Neural crest cell (in vitro differentiated cells): ENCODE results near the gene PDE6A. TPM values are rescaled to one million over a fixed set of nuclear protein-coding genes. Genes with fewer than 3 reads are reported as not detected.

Experiments
- DNase-seq: peaks from one replicate; pipeline ENCODE4 v3.0.0; 2021; ENCODE audit warnings: low read depth, mixed read lengths, low spot score
- H3K27ac Mint-ChIP-seq: one replicate; pipeline ENCODE4 v1.8.0; 2021; ENCODE audit warnings: mild to moderate bottlenecking, mixed read lengths; ENCODE audit not compliant: unreplicated experiment
- H3K27me3 Mint-ChIP-seq: 2 replicates; pipeline ENCODE4 v1.8.0; 2021; ENCODE audit warnings: low read depth, mild to moderate bottlenecking, mixed read lengths
- H3K36me3 Mint-ChIP-seq: 2 replicates; pipeline ENCODE4 v1.8.0; 2021; ENCODE audit warnings: low read depth, mild to moderate bottlenecking, mixed read lengths
- H3K4me1 Mint-ChIP-seq: 2 replicates; pipeline ENCODE4 v1.8.0; 2021; ENCODE audit warnings: mixed read lengths
- H3K4me3 Mint-ChIP-seq: one replicate; pipeline ENCODE4 v1.8.0; 2021; ENCODE audit warnings: mild to moderate bottlenecking, mixed read lengths
- H3K9me3 Mint-ChIP-seq: 2 replicates; pipeline ENCODE4 v1.8.0; 2021; ENCODE audit warnings: mixed read lengths
- total RNA-seq: library from RNA; stranded (reverse); gene quantifications from 2 replicates; pipeline ENCODE4 v1.2.1, GENCODE V29; 2021
- TF ChIP-seq, protein P1 (sequence below): fragments of 200-600 bp; sonication (generic); conservative IDR thresholded peaks from 2 replicates; pipeline ENCODE4 v1.5.0; 2021; ENCODE audit warnings: antibody characterized with exemption, mild to moderate bottlenecking

PDE6A gene
- total RNA-seq, 1 donor from 2014 or later, result not detected

DNA sequence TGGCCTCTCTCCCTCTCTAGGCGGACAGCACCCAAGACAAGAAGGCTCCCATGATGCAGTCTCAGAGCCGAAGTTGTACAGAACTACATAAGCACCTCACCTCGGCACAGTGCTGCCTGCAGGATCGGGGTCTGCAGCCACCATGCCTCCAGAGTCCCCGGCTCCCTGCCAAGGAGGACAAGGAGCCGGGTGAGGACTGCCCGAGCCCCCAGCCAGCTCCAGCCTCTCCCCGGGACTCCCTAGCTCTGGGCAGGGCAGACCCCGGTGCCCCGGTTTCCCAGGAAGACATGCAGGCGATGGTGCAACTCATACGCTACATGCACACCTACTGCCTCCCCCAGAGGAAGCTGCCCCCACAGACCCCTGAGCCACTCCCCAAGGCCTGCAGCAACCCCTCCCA is 112.0 kb downstream of the PDE6A start:
- TF ChIP-seq, protein P1, sequence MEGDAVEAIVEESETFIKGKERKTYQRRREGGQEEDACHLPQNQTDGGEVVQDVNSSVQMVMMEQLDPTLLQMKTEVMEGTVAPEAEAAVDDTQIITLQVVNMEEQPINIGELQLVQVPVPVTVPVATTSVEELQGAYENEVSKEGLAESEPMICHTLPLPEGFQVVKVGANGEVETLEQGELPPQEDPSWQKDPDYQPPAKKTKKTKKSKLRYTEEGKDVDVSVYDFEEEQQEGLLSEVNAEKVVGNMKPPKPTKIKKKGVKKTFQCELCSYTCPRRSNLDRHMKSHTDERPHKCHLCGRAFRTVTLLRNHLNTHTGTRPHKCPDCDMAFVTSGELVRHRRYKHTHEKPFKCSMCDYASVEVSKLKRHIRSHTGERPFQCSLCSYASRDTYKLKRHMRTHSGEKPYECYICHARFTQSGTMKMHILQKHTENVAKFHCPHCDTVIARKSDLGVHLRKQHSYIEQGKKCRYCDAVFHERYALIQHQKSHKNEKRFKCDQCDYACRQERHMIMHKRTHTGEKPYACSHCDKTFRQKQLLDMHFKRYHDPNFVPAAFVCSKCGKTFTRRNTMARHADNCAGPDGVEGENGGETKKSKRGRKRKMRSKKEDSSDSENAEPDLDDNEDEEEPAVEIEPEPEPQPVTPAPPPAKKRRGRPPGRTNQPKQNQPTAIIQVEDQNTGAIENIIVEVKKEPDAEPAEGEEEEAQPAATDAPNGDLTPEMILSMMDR, result no peak
- Mint-ChIP-seq H3K4me3 (no peak overlapping the region), H3K36me3 (no peaks in the 10 kb centered on the region), H3K9me3 (no peaks in the 10 kb centered on the region), H3K4me1 (no peaks in the 10 kb centered on the region), H3K27ac (no peak overlapping the region), H3K27me3 (no peaks in the 10 kb centered on the region)
- no peak for DNase-seq

DNA sequence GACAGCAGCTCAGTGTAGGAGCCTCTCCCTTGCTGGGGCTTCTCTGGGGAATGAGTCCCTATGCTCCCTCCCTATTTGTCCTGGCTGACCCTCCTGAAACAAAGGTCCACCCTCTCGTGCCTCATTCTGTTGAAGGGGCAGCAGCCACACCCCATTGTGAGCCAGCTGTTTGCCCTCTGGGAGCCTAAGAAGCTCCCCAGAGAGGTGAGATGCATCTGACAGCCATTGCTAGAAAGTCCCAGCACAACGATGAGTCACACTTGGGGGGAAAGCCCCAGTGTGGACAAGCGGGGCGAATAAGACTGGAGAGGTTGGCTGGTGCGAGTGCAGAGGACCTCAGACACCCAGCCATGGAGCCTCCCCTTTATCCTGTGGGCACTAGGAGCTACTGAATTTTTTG is 113.1 kb downstream of the PDE6A start:
- TF ChIP-seq, protein P1, result no peak
- Mint-ChIP-seq H3K4me1 (peaks cover 4% of the 10 kb centered on the region), H3K36me3 (no peaks in the 10 kb centered on the region), H3K27ac (no peak overlapping the region), H3K27me3 (no peaks in the 10 kb centered on the region), H3K4me3 (no peak overlapping the region), H3K9me3 (no peaks in the 10 kb centered on the region)
- DNase-seq, result no peak

DNA sequence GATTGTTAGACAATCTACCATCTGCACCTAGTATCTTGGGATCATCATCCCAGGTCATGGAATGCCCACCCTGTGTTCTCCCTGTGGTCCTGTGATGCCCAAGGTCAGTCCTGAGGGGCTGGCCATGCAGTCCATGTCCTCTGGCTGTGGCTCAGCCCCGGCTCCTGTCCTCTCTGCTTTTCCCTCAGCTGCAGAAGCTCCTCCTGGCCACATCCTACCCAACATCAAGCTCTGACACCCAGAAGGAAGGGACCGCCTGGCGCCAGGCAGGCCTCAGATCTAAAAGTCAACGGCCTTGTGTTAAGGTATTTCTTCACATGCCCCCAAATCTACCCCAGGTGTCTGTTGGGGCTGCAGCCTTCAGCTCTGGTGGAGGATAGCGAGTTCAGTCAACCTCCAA is 114.0 kb downstream of the PDE6A start:
- Mint-ChIP-seq H3K9me3 (no peaks in the 10 kb centered on the region), H3K36me3 (no peaks in the 10 kb centered on the region), H3K4me3 (no peak overlapping the region), H3K27ac (no peak overlapping the region), H3K27me3 (no peaks in the 10 kb centered on the region), H3K4me1 (peaks cover 5% of the 10 kb centered on the region)
- TF ChIP-seq, protein P1, result no peak
- DNase-seq, result no peak

DNA sequence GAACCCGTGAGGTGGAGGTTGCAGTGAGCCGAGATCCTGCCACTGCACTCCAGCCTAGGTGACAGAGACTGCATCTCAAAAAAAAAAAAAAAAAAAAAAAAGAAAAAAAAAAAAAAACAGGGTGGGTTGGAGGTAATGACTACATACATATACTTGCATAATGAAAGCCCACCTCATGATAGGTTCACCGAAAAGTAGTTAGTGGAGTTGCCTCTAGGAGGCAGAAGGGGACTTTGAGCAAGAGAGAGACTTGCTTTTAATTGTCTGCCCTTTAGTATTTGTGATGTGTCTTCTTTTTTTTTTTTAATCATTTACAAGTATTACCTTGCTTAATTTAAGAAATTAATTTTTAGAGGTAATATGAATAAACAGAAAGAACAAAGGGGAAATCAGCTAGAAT is 114.6 kb downstream of the PDE6A start:
- no peak for DNase-seq
- peaks cover 8% of the 10 kb centered on the region for H3K4me1 Mint-ChIP-seq
- TF ChIP-seq, protein P1, result peak; percentile 42
- no peak overlapping the region for H3K27ac Mint-ChIP-seq
- H3K36me3 Mint-ChIP-seq, result no peaks in the 10 kb centered on the region
- no peak overlapping the region for H3K4me3 Mint-ChIP-seq
- no peaks in the 10 kb centered on the region for H3K27me3 Mint-ChIP-seq
- no peaks in the 10 kb centered on the region for H3K9me3 Mint-ChIP-seq

DNA sequence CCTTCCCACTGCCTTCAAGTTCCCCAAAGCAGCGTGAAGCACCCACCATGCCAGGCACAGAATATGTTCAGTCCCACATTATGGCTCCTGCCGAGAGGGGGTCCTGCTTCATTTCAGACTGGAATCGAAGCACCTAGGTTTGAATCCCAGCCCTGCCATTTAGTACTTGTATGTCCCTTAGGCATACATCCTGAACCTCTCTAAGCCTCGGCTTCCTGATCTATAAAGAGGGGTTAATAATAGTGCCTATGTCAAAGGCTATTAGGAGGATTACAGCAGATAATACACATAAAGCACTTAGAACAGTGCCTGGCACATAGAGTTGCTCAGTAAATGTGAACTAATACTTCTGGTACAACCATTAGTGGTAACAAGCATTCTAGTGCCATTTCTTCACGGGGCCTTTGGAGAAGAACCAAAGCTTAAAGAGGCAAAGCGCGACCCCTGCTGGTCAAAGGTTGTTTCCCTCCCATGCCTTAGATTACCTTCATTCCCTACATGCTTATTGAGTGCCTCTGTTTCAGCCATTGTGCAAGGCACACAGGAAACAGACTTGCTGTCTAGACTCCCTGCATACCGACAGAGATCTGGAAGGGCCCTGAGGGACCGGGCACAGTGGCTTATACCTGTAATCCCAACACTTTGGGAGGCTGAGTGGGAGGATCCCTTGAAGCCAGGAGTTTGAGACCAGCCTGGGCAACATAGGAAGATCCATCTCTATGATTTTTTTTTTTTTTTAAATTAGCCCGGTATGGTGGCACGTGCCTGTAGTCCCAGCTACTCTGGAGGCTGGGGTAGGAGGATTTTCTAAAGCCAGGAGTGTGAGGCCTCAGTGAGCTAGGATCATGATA is 116.2 kb downstream of the PDE6A start:
- Mint-ChIP-seq H3K36me3 (no peaks in the 10 kb centered on the region), H3K4me3 (no peak overlapping the region), H3K27me3 (no peaks in the 10 kb centered on the region), H3K27ac (no peak overlapping the region), H3K4me1 (peaks cover 20% of the 10 kb centered on the region), H3K9me3 (no peaks in the 10 kb centered on the region)
- DNase-seq, result peak; percentile 94
- TF ChIP-seq, protein P1, result peak; percentile 97
